Psoas muscle (tissue), 8 donors: ENCODE data around the gene CPT1C. TPM values are rescaled to one million over a fixed set of nuclear protein-coding genes. Genes with fewer than 3 reads are reported as not detected.

Experiments used
- ATAC-seq, 4 donors: fragments of 200-7000 bp; cut with Tn5 transposase; one replicate each; pipeline ENCODE4 v1.9.1; 2020; ENCODE audit warnings: moderate library complexity in 3 of 4, mild to moderate bottlenecking in 2 of 4
- DNase-seq, 2 donors: peaks; one replicate each; pipeline ENCODE4 v3.0.0-alpha.2; 2020
- H3K27ac ChIP-seq: fragments of 200-600 bp; one replicate; pipeline ENCODE4 v1.8.0; 2022
- H3K27me3 ChIP-seq, 3 donors: fragments of 200-600 bp in 1 of 3; one replicate each; pipeline versions ENCODE4 v1.6.1 to v1.8.0; 2013 to 2022; ENCODE audit warnings: low read length in 2 of 3, mild to moderate bottlenecking in 2 of 3, moderate library complexity in 1 of 3; ENCODE audit not compliant: insufficient read depth in 3 of 3
- H3K36me3 ChIP-seq, 2 donors: fragments of 200-600 bp in 1 of 2; one replicate each; pipeline versions ENCODE4 v1.6.1 to v1.8.0; 2013 to 2022; ENCODE audit warnings: low read depth in 1 of 2, mild to moderate bottlenecking in 1 of 2, moderate library complexity in 1 of 2; ENCODE audit not compliant: insufficient read depth in 1 of 2
- H3K4me1 ChIP-seq: fragments of 200-600 bp; one replicate; pipeline ENCODE4 v1.8.0; 2022
- H3K4me3 ChIP-seq: fragments of 200-600 bp; one replicate; pipeline ENCODE4 v1.8.0; 2022; ENCODE audit warnings: mild to moderate bottlenecking
- H3K9me3 ChIP-seq: fragments of 200-600 bp; one replicate; pipeline ENCODE4 v1.8.0; 2022
- CTCF ChIP-seq: fragments of 200-600 bp; IDR thresholded peaks from one replicate; pipeline ENCODE4 v1.8.0; 2022; ENCODE audit warnings: antibody characterized with exemption
- WGBS, 3 donors: extraction: QIAGEN DNeasy Blood & Tissue Kit; methylation state at CpG; one replicate each; pipeline versions ENCODE4 v1.1.6 to v1.1.7; 2013; 5-methylcytosine and 5-hydroxymethylcytosine counted together
- intact Hi-C, 2 donors: fragments of 100-400 bp; cut with DNase I; formaldehyde crosslinking; loops; one replicate each; pipeline versions ENCODE4 v1.11.0 to v1.14.2; 2022
- polyA plus RNA-seq, 3 donors: library from polyadenylated mRNA; stranded (reverse); fragments of 200-250 nt; gene quantifications; one replicate each; pipeline ENCODE4 v1.2.3, GENCODE V29; 2013
- total RNA-seq, 4 donors: library from RNA; stranded (reverse); fragmentation: NEBNext Ultra II Directional in 2 of 4; extraction: Animal tissue kit (Norgen Biotek cat#: 25700) in 2 of 4; gene quantifications; one replicate each; pipeline versions ENCODE4 v1.2.1 to v1.2.4, GENCODE V29; 2021 to 2023
- donor health status: healthy with polysubstance abuse.
- donor health status: DM: no; HTN: no; CAD: no; lungs with moderate emphysema.
- donor health status: Bipolar disorder and iron deficiency.
- donor health status: healthy.
- donor health status: DM: yes; HTN: yes; CAD: no.
- donor health status: DM: no; HTN: no; CAD: no.
- donor health status: DM: no; HTN: no; CAD: no.
- donor health status: DM: yes; HTN: yes; CAD: no.

Gene CPT1C
- total and polyA plus RNA-seq, 7 donors: 0.34 to 1.2 (median 0.79) TPM

DNA sequence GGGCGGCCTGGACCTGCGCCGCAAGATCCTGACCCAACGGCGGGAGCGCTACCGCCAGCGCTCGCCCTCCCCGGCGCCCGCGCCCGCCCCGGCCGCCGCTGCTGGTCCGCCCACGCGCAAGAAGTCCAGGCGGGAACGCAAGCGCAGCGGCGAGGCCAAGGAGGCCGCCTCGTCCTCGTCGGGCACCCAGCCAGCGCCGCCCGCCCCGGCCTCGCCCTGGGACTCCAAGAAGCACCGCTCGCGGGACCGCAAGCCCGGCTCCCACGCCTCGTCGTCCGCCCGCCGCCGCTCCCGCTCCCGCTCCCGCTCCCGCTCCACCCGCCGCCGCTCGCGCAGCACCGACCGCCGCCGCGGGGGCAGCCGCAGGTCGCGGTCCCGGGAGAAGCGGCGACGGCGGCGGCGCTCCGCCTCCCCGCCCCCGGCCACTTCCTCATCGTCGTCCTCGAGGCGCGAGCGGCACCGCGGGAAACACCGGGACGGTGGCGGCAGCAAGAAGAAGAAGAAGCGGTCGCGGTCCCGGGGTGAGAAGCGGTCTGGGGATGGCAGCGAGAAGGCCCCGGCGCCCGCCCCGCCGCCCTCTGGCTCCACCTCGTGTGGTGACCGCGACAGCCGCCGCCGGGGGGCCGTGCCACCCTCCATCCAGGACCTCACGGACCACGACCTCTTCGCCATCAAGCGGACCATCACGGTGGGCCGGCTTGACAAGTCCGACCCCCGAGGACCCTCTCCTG, 38.9 kb upstream of the CPT1C start:
- no peaks in the 10 kb centered on the region for H3K4me1 ChIP-seq
- DNase-seq (no peak), ATAC-seq (no peak)
- no peaks in the 10 kb centered on the region for H3K9me3 ChIP-seq
- WGBS, 3 donors: 96 to 97% (median 96%) methylated on average over 84 to 110 of the region's 110 CpGs
- no peak overlapping the region for H3K4me3 ChIP-seq
- H3K36me3 ChIP-seq: peaks cover 4 to 90% of the 10 kb centered on the region in 2 donors
- no peaks in the 10 kb centered on the region for H3K27me3 ChIP-seq
- TF ChIP-seq CTCF: no peak
- intact Hi-C loops: no loop called here
- H3K27ac ChIP-seq: no peak overlapping the region

DNA sequence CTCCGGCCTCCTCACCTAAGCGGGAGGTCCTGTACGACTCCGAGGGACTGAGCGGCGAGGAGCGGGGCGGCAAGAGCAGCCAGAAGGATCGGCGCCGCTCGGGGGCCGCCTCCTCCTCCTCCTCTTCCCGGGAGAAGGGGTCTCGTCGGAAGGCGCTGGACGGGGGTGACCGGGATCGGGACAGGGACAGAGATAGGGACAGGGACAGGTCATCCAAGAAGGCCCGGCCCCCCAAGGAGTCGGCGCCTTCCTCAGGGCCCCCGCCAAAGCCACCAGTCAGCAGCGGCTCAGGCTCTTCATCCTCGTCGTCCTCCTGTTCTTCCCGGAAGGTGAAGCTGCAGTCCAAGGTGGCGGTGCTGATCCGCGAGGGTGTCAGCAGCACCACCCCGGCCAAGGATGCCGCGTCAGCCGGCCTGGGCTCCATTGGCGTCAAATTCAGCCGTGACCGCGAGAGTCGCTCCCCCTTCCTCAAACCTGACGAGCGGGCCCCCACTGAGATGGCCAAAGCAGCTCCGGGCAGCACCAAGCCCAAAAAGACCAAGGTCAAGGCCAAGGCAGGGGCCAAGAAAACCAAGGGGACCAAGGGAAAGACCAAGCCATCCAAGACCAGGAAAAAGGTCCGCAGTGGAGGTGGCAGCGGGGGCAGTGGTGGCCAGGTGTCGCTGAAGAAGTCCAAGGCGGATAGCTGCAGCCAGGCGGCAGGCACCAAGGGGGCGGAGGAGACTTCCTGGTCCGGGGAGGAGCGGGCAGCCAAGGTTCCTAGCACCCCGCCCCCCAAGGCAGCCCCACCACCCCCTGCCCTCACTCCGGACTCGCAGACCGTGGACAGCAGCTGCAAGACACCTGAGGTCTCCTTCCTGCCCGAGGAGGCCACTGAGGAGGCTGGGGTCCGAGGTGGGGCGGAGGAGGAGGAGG, 38.1 kb upstream of the CPT1C start:
- intact Hi-C loops: no loop called here

DNA sequence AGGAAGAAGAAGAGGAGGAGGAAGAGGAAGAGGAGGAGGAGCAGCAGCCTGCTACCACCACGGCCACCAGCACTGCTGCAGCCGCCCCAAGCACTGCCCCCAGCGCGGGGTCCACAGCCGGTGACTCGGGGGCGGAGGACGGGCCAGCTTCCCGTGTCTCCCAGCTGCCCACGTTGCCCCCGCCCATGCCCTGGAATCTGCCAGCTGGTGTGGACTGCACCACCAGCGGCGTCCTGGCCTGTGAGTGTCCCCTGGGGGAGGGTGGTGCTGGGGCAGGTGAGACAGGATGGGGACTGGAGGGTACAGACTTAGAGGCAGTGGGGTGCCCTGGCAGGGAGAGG, 37.5 kb upstream of the CPT1C start:
- H3K4me1 ChIP-seq: no peaks in the 10 kb centered on the region
- ATAC-seq (peak in 1 of 4 donors; percentile 8), DNase-seq (no peak)
- peaks cover 9 to 90% of the 10 kb centered on the region in 2 donors for H3K36me3 ChIP-seq
- no peak overlapping the region for H3K27ac ChIP-seq
- intact Hi-C loops: no loop called here
- no peaks in the 10 kb centered on the region for H3K9me3 ChIP-seq
- no peaks in the 10 kb centered on the region for H3K27me3 ChIP-seq
- H3K4me3 ChIP-seq: no peak overlapping the region
- WGBS, 3 donors: 72 to 76% (median 75%) methylated on average over 13 of the region's 13 CpGs
- no peak for TF ChIP-seq CTCF

More for the DNA sequence above, 38.1 kb upstream of the CPT1C start:
- Histone ChIP-seq H3K4me1 (no peaks in the 10 kb centered on the region), H3K27me3 (no peaks in the 10 kb centered on the region), H3K9me3 (no peaks in the 10 kb centered on the region), H3K4me3 (no peak overlapping the region), H3K27ac (no peak overlapping the region), H3K36me3 (peaks cover 9 to 90% of the 10 kb centered on the region in 2 donors)
- no peak for ATAC-seq
- TF ChIP-seq CTCF: no peak
- no peak for DNase-seq
- WGBS, 3 donors: 92 to 93% (median 92%) methylated on average over 51 to 58 of the region's 58 CpGs

GRCh38 chr19:49654581-49654980, 36.3 kb upstream of the CPT1C start:
- ATAC-seq (no peak), DNase-seq (no peak)
- Histone ChIP-seq H3K4me1 (no peaks in the 10 kb centered on the region), H3K4me3 (no peak overlapping the region), H3K36me3 (peaks cover 9 to 93% of the 10 kb centered on the region in 2 donors), H3K27me3 (no peaks in the 10 kb centered on the region), H3K9me3 (no peaks in the 10 kb centered on the region), H3K27ac (no peak overlapping the region)
- 80 to 87% (median 83%) methylated on average over 10 of the region's 10 CpGs for WGBS, 3 donors
- intact Hi-C loops: no loop called here
- no peak for TF ChIP-seq CTCF
